GM23248 (cell line): ENCODE data around the gene PPFIBP2.

ENCODE experiments used
- EZH2 ChIP-seq: fragments of 200-600 bp; sonication (generic); IDR thresholded peaks from 2 replicates; pipeline ENCODE4 v1.6.1; 2018; ENCODE audit warnings: antibody characterized with exemption, mild to moderate bottlenecking; ENCODE audit not compliant: insufficient read depth, poor library complexity, severe bottlenecking
- EZH2phosphoT487 ChIP-seq: fragments of 200-600 bp; sonication (generic); IDR thresholded peaks from 2 replicates; pipeline ENCODE4 v1.6.1; 2018; ENCODE audit warnings: antibody characterized with exemption, moderate library complexity, mild to moderate bottlenecking, low read depth; ENCODE audit not compliant: insufficient read depth

DNA sequence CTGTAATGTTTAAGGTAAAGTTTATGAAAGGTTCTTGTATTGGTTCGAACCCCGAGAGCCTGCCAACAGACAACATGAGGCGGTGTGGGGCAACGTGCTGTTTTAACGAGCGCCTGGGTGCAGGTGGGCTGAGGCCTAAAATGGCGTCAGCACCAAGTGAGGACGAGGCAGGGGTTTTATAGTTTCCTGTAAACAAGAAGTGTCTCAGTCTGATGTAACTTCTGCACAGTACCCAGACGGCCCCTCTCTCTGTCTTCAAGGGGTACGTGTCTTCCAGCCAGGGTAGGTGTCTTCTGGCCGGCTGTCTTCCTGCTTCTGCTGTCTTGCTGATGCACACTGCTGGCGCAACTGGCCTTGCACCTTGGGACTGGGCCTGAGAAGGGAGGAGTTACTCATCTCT lies 2.7 kb downstream of the PPFIBP2 start:
- TF ChIP-seq EZH2phosphoT487 (no peak), EZH2 (no peak)
